HEK293T (cell line): ENCODE results near the gene RBKS.

Source experiments
- CTCF ChIA-PET: fragments of 350-600 bp; formaldehyde crosslinking; extraction: SDS; loops from one replicate; lab custom pipeline; 2021; ENCODE audit warnings: antibody characterized with exemption, inconsistent platforms; lab: Yijun Ruan, JAX
- POLR2A ChIA-PET: fragments of 350-600 bp; formaldehyde crosslinking; extraction: SDS; loops from one replicate; lab custom pipeline; 2020; ENCODE audit warnings: antibody characterized with exemption, inconsistent platforms; lab: Yijun Ruan, JAX
- DNase-seq: peaks from one replicate; pipeline ENCODE4 v3.0.0; 2012; ENCODE audit warnings: mixed read lengths; ENCODE audit errors: extremely low spot score
- ARNT ChIP-seq: fragments of 450-650 bp; IDR thresholded peaks from 2 replicates; pipeline ENCODE4 v1.6.1; 2017; ENCODE audit warnings: mild to moderate bottlenecking
- BHLHE40 ChIP-seq: fragments of 450-650 bp; IDR thresholded peaks from 2 replicates; pipeline ENCODE4 v1.6.1; 2016; ENCODE audit warnings: mild to moderate bottlenecking, moderate library complexity, borderline replicate concordance
- CTBP1 ChIP-seq: fragments of 450-650 bp; IDR thresholded peaks from 2 replicates; pipeline ENCODE4 v1.6.1; 2016; ENCODE audit warnings: borderline replicate concordance
- ELF4 ChIP-seq: fragments of 450-650 bp; IDR thresholded peaks from 2 replicates; pipeline ENCODE4 v1.6.1; 2017; ENCODE audit warnings: antibody characterized with exemption
- FOXA1 ChIP-seq: fragments of 450-650 bp; IDR thresholded peaks from 2 replicates; pipeline ENCODE4 v1.6.1; 2016; ENCODE audit warnings: mild to moderate bottlenecking
- FOXK2 ChIP-seq: fragments of 450-650 bp; IDR thresholded peaks from 2 replicates; pipeline ENCODE4 v1.6.1; 2016; ENCODE audit warnings: mild to moderate bottlenecking
- FOXM1 ChIP-seq: fragments of 450-650 bp; IDR thresholded peaks from 2 replicates; pipeline ENCODE4 v1.6.1; 2017; ENCODE audit warnings: mild to moderate bottlenecking, borderline replicate concordance
- HDGF ChIP-seq: fragments of 450-650 bp; IDR thresholded peaks from 2 replicates; pipeline ENCODE4 v1.6.1; 2017; ENCODE audit warnings: antibody characterized with exemption, borderline replicate concordance
- L3MBTL2 ChIP-seq: fragments of 450-650 bp; conservative IDR thresholded peaks from 2 replicates; pipeline ENCODE4 v1.6.1; 2016; ENCODE audit warnings: mild to moderate bottlenecking
- LEF1 ChIP-seq: fragments of 450-650 bp; IDR thresholded peaks from 2 replicates; pipeline ENCODE4 v1.6.1; 2017; ENCODE audit warnings: mild to moderate bottlenecking, borderline replicate concordance
- NFRKB ChIP-seq: fragments of 450-650 bp; IDR thresholded peaks from 2 replicates; pipeline ENCODE4 v1.6.1; 2016; ENCODE audit warnings: mild to moderate bottlenecking, moderate library complexity
- PKNOX1 ChIP-seq: fragments of 450-650 bp; IDR thresholded peaks from 2 replicates; pipeline ENCODE4 v1.6.1; 2016
- SP1 ChIP-seq: fragments of 450-650 bp; IDR thresholded peaks from 2 replicates; pipeline ENCODE4 v1.6.1; 2017
- SUZ12 ChIP-seq: fragments of 450-650 bp; IDR thresholded peaks from 2 replicates; pipeline ENCODE4 v1.6.1; 2016; ENCODE audit warnings: mild to moderate bottlenecking
- TARDBP ChIP-seq: fragments of 450-650 bp; IDR thresholded peaks from 2 replicates; pipeline ENCODE4 v1.6.1; 2016
- ZNF384 ChIP-seq: fragments of 450-650 bp; IDR thresholded peaks from 2 replicates; pipeline ENCODE4 v1.6.1; 2016

The RBKS gene

GRCh38 chr2:27829791-27830190 is 60.4 kb downstream of the RBKS start:
- TF ChIP-seq LEF1 (no peak), HDGF (no peak), SUZ12 (no peak), FOXM1 (no peak), ELF4 (no peak), SP1 (no peak), BHLHE40 (no peak), ARNT (no peak)
- ChIA-PET CTCF (interaction anchor here (0.6 to 0.8 kb wide), 2 partner anchors 25 to 118 kb away, joined by 3 read pairs; no protein-coding TSS in a partner anchor), POLR2A (no interaction called here)
- DNase-seq = no peak

- no peak for TF ChIP-seq FOXA1
- no peak for TF ChIP-seq ZNF384
- TF ChIP-seq ARNT = no peak
- TF ChIP-seq L3MBTL2 = no peak
- TF ChIP-seq CTBP1 = no peak
- TF ChIP-seq HDGF = no peak
- no peak for TF ChIP-seq FOXM1
- TF ChIP-seq BHLHE40 = no peak
- TF ChIP-seq ELF4 = no peak
- no peak for TF ChIP-seq NFRKB
- TF ChIP-seq TARDBP = no peak
- TF ChIP-seq FOXK2 = no peak
- no peak for TF ChIP-seq SP1
- no peak for TF ChIP-seq LEF1
- TF ChIP-seq SUZ12 = no peak
- TF ChIP-seq PKNOX1 = no peak
- ChIA-PET POLR2A (no interaction called here), CTCF (no interaction called here)
- DNase-seq = no peak
Measured at GRCh38 chr2:27828305-27828704, 61.9 kb downstream of the RBKS start.

GRCh38 chr2:27824401-27824800 is 65.8 kb downstream of the RBKS start:
- CTCF ChIA-PET = no interaction called here
- DNase-seq = no peak
- POLR2A ChIA-PET = no interaction called here
- TF ChIP-seq FOXK2 (no peak), FOXA1 (no peak), ELF4 (no peak), HDGF (no peak), FOXM1 (no peak), L3MBTL2 (no peak), TARDBP (no peak), LEF1 (no peak), ARNT (no peak), CTBP1 (no peak), SP1 (no peak), NFRKB (no peak), BHLHE40 (no peak), SUZ12 (no peak)

- ChIA-PET CTCF (interaction anchor here (0.6 kb wide), 1 partner anchor 743 kb away, joined by 5 read pairs; no protein-coding TSS in a partner anchor), POLR2A (no interaction called here)
- no peak for DNase-seq
- TF ChIP-seq SUZ12 = no peak
- no peak for TF ChIP-seq TARDBP
- no peak for TF ChIP-seq FOXK2
- no peak for TF ChIP-seq L3MBTL2
- TF ChIP-seq HDGF = no peak
- no peak for TF ChIP-seq LEF1
- TF ChIP-seq FOXA1 = no peak
- no peak for TF ChIP-seq ELF4
- TF ChIP-seq PKNOX1 = no peak
- TF ChIP-seq CTBP1 = no peak
- no peak for TF ChIP-seq SP1
- no peak for TF ChIP-seq ARNT
- no peak for TF ChIP-seq FOXM1
- no peak for TF ChIP-seq ZNF384
- no peak for TF ChIP-seq NFRKB
Measured at GRCh38 chr2:27823569-27823968, 66.6 kb downstream of the RBKS start.

DNA sequence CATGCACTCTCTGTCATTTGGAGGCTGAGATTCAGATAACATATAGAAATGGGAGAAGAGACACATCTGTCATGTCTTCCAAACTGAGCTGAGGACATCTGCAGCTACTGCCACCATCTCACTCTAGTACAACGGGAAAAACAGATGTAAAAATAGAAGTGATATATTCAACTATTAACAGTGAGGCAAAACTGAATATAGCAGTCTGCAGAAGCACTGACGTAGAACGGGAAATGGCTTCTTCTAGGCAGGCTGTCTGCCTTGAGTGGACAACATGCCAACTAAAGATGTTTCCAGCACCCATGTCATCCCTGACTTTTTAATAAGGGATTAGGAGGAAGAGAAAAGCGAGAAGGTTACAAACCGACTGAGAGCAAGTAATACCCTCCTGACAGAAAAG is 67.1 kb downstream of the RBKS start:
- TF ChIP-seq SP1 (no peak), ELF4 (no peak), PKNOX1 (no peak), SUZ12 (no peak), TARDBP (no peak), FOXA1 (no peak), NFRKB (no peak), ZNF384 (no peak), FOXK2 (no peak), L3MBTL2 (no peak), ARNT (no peak), HDGF (no peak), LEF1 (no peak), CTBP1 (no peak), FOXM1 (no peak)
- ChIA-PET POLR2A (no interaction called here), CTCF (interaction anchor here (0.6 kb wide), 1 partner anchor 743 kb away, joined by 5 read pairs; no protein-coding TSS in a partner anchor)
- DNase-seq = no peak

GRCh38 chr2:27822049-27822448 is 68.1 kb downstream of the RBKS start:
- POLR2A ChIA-PET = no interaction called here
- TF ChIP-seq FOXA1 (no peak), ELF4 (no peak), TARDBP (no peak), SUZ12 (no peak), FOXK2 (no peak), FOXM1 (no peak), PKNOX1 (no peak), SP1 (no peak), BHLHE40 (no peak), ZNF384 (no peak), ARNT (no peak), HDGF (no peak), NFRKB (no peak), CTBP1 (no peak), L3MBTL2 (no peak), LEF1 (no peak)
- DNase-seq = no peak
- CTCF ChIA-PET = no interaction called here
